HepG2 (cell line): Measurements from ENCODE around the gene GGA2. TPM values are rescaled to one million over a fixed set of nuclear protein-coding genes. Genes with fewer than 3 reads are reported as not detected.
A peak's percentile ranks its signal among the peaks of the same experiment; 100 is the strongest.

Experiments used
- BCLAF1 ChIP-seq: fragments of 450-650 bp; IDR thresholded peaks from 2 replicates; pipeline ENCODE4 v1.6.1; 2017; ENCODE audit warnings: mild to moderate bottlenecking
- CEBPZ ChIP-seq: IDR thresholded peaks from 2 replicates; pipeline ENCODE4 v1.6.1; 2012; ENCODE audit warnings: low read length, improper control_type of control experiment
- ISL2 ChIP-seq: sonication (generic); formaldehyde crosslinking; IDR thresholded peaks from 2 replicates; pipeline ENCODE4 v1.5.0; 2020; ENCODE audit warnings: missing genetic modification reagents
- MXD4 ChIP-seq: IDR thresholded peaks from 2 replicates; pipeline ENCODE4 v1.6.1; 2016; ENCODE audit warnings: mild to moderate bottlenecking, missing biosample characterization, missing genetic modification reagents
- NR3C1 ChIP-seq: sonication (generic); formaldehyde crosslinking; IDR thresholded peaks from 2 replicates; pipeline ENCODE4 v1.4.0; 2020; ENCODE audit warnings: missing genetic modification reagents
- POGK ChIP-seq: sonication (generic); formaldehyde crosslinking; conservative IDR thresholded peaks from 2 replicates; pipeline ENCODE4 v1.8.0; 2022; ENCODE audit warnings: mild to moderate bottlenecking, moderate library complexity, missing genetic modification reagents
- SAFB2 ChIP-seq: sonication (generic); formaldehyde crosslinking; IDR thresholded peaks from 2 replicates; pipeline ENCODE4 v1.5.1; 2020; ENCODE audit warnings: missing genetic modification reagents, low read depth, mild to moderate bottlenecking, borderline replicate concordance
- SAP130 ChIP-seq: IDR thresholded peaks from 2 replicates; pipeline ENCODE4 v1.6.1; 2016; ENCODE audit warnings: low read depth
- SPEN ChIP-seq: sonication (generic); formaldehyde crosslinking; IDR thresholded peaks from 2 replicates; pipeline ENCODE4 v1.5.1; 2020; ENCODE audit warnings: low read depth, mild to moderate bottlenecking, missing genetic modification reagents
- THAP7 ChIP-seq: sonication (generic); formaldehyde crosslinking; IDR thresholded peaks from 2 replicates; pipeline ENCODE4 v1.8.1; 2023; ENCODE audit warnings: mild to moderate bottlenecking, missing genetic modification reagents
- ZNF574 ChIP-seq: sonication (generic); formaldehyde crosslinking; IDR thresholded peaks from 2 replicates; pipeline ENCODE4 v1.4.0; 2020; ENCODE audit warnings: missing genetic modification reagents
- ZNF576 ChIP-seq: sonication (generic); formaldehyde crosslinking; IDR thresholded peaks from 2 replicates; pipeline ENCODE4 v1.4.0; 2020; ENCODE audit warnings: mild to moderate bottlenecking, missing genetic modification reagents
- polyA plus RNA-seq, 8 experiments: library from polyadenylated mRNA; depleted of rRNA in 3 of 8; stranded (reverse) in 7 of 8; unstranded in 1 of 8; fragments of >200 nt; fragmentation: Illumina TruSeq in 4 of 8; extraction: Trizol in 4 of 8; gene quantifications; 2 replicates each; pipeline versions ENCODE4 v1.2.1 to v1.2.3, GENCODE V29; 2011 to 2016; ENCODE audit warnings: low read depth in 4 of 8, missing spikeins in 1 of 8, mixed read lengths in 1 of 8; ENCODE audit not compliant: insufficient read depth in 1 of 8
- total RNA-seq, 5 experiments: library from RNA; depleted of rRNA; stranded (reverse); fragments of >200 nt; fragmentation: Illumina TruSeq; extraction: Trizol; gene quantifications; 2 replicates each; pipeline ENCODE4 v1.2.3, GENCODE V29; 2016; ENCODE audit warnings: low read depth in 1 of 5

GGA2 gene
- total and polyA plus RNA-seq, 2 of the 13 experiments (the other 11 are each of a cell fraction or from before 2014, with no cell fraction given) = 51.5 to 69.8 TPM

GRCh38 chr16:23510164-23510914, at the start of gene GGA2 (continued):
- TF ChIP-seq ZNF576 (CRISPR knock-in tag) (no peak), BCLAF1 (no peak), NR3C1 (CRISPR knock-in tag) (0 out of 2 replicates have a peak, but pooled peaks have one; percentile 12), SPEN (peak; percentile 97), SAFB2 (CRISPR knock-in tag) (peak; percentile 99), POGK (peak; percentile 99), ISL2 (CRISPR knock-in tag) (peak; percentile 79), CEBPZ (no peak), MXD4 (peak; percentile 97), ZNF574 (CRISPR knock-in tag) (peak; percentile 93), SAP130 (CRISPR knock-in tag) (peak; percentile 99), THAP7 (CRISPR knock-in tag) (peak; percentile 52; the same call in 1 of the 2 replicates)
